ENCODE results near the gene DHRSX. TPM values are rescaled to one million over a fixed set of nuclear protein-coding genes. Genes with fewer than 3 reads are reported as not detected.

Gene DHRSX
- polyA plus RNA-seq, 5 donors = 22.5 to 28.9 (median 24.0) TPM

Other genes starting within 250 kb of the DHRSX start
- gene ZBED1, start within 50 bp of the DHRSX start, polyA plus RNA-seq (ENCODE audit: insufficient read depth in 1 of 5, insufficient read length in 5 of 5, low replicate concordance in 1 of 5) = 10 to 100 TPM; 26.8 to 35.0 (median 29.3) TPM
- 100 to 1,000 TPM; 172 to 298 (median 227) TPM for gene CD99, start 190.3 kb upstream of the DHRSX start, polyA plus RNA-seq (ENCODE audit: insufficient read depth in 1 of 5, insufficient read length in 5 of 5, low replicate concordance in 1 of 5)